Loucy (cell line): ENCODE measurements around the gene TSPAN32.

Experiments
- EZH2phosphoT487 ChIP-seq: fragments of 200-600 bp; IDR thresholded peaks from 2 replicates; pipeline ENCODE4 v1.6.1; 2018; ENCODE audit warnings: antibody characterized with exemption, mild to moderate bottlenecking, moderate library complexity, borderline replicate concordance
- TF ChIP-seq, protein P1 (sequence below): fragments of 200-600 bp; sonication (generic); conservative IDR thresholded peaks from 2 replicates; pipeline ENCODE4 v1.5.1; 2014; ENCODE audit warnings: mild to moderate bottlenecking, antibody characterized with exemption, low read length

DNA sequence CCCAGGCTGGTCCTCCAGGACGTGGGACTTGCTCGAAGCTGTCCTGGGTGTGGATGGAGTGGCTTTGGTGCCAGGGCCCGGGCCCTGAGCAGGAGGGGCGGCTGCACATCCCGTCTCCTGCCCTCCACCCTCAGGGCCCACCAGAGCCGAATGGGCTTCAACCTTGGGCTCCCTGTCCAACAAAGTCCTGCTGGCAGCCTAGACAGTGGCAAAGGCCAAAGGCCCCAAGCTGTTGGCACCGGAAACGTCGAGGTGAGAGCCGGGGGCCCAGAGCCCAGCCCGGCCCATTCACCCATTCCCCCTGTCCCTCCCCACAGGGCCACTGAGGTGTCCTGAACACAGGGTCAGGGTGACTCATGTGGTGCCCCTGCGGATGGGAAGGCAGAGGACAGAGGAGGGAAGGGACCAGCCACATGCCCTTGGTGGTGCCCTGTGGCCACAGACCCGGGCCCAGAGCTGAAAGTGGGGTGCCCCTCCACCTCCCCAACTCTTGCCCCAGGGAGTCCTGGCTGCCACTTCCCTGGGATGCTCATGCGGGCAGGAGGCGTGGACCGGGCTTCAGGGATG is 9.1 kb downstream of the TSPAN32 start:
- TF ChIP-seq, protein P1, sequence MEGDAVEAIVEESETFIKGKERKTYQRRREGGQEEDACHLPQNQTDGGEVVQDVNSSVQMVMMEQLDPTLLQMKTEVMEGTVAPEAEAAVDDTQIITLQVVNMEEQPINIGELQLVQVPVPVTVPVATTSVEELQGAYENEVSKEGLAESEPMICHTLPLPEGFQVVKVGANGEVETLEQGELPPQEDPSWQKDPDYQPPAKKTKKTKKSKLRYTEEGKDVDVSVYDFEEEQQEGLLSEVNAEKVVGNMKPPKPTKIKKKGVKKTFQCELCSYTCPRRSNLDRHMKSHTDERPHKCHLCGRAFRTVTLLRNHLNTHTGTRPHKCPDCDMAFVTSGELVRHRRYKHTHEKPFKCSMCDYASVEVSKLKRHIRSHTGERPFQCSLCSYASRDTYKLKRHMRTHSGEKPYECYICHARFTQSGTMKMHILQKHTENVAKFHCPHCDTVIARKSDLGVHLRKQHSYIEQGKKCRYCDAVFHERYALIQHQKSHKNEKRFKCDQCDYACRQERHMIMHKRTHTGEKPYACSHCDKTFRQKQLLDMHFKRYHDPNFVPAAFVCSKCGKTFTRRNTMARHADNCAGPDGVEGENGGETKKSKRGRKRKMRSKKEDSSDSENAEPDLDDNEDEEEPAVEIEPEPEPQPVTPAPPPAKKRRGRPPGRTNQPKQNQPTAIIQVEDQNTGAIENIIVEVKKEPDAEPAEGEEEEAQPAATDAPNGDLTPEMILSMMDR, result no peak
- TF ChIP-seq EZH2phosphoT487, result no peak
